Gastroesophageal sphincter (tissue), 4 donors: ENCODE results near the gene PLAC9. TPM values are rescaled to one million over a fixed set of nuclear protein-coding genes. Genes with fewer than 3 reads are reported as not detected.

Experiments
- ATAC-seq: fragments of 150-250 bp; one replicate; pipeline ENCODE4 v1.9.1; 2016; ENCODE audit warnings: mild to moderate bottlenecking, moderate library complexity
- H3K27ac ChIP-seq, 4 donors: fragments of 200-600 bp; sonication (generic) in 3 of 4; 1 replicate in 3 of 4; 2 replicates in 1 of 4; pipeline ENCODE4 v1.5.1; 2016 to 2019
- H3K27me3 ChIP-seq: fragments of 200-600 bp; sonication (generic); one replicate; pipeline ENCODE4 v1.5.1; 2019
- H3K36me3 ChIP-seq, 2 donors: fragments of 200-600 bp; sonication (generic); one replicate each; pipeline ENCODE4 v1.5.1; 2019; ENCODE audit warnings: control low read depth in 1 of 2
- H3K4me1 ChIP-seq, 3 donors: fragments of 200-600 bp; sonication (generic); 1 replicate in 2 of 3; 2 replicates in 1 of 3; pipeline ENCODE4 v1.5.1; 2016 to 2019; ENCODE audit warnings: control low read depth in 2 of 3
- H3K4me3 ChIP-seq, 2 donors: fragments of 200-600 bp; sonication (generic); one replicate each; pipeline ENCODE4 v1.5.1; 2019; ENCODE audit warnings: mild to moderate bottlenecking in 1 of 2, moderate library complexity in 1 of 2
- H3K9me3 ChIP-seq, 3 donors: fragments of 200-600 bp; sonication (generic); one replicate each; pipeline ENCODE4 v1.5.1; 2017 to 2019; ENCODE audit warnings: control low read depth in 2 of 3
- EP300 ChIP-seq: sonication (generic); formaldehyde crosslinking; IDR thresholded peaks from one replicate; pipeline ENCODE4 v1.6.1; 2017; ENCODE audit warnings: antibody characterized with exemption, mild to moderate bottlenecking
- POLR2A ChIP-seq, 2 donors: fragments of 450-650 bp; IDR thresholded peaks; one replicate each; pipeline ENCODE4 v1.6.1; 2017; ENCODE audit warnings: antibody characterized with exemption in 2 of 2, mild to moderate bottlenecking in 2 of 2, moderate library complexity in 1 of 2
- POLR2AphosphoS5 ChIP-seq: sonication (generic); formaldehyde crosslinking; IDR thresholded peaks from one replicate; pipeline ENCODE4 v1.6.1; 2017; ENCODE audit warnings: antibody characterized with exemption
- WGBS, 2 donors: methylation state at CpG; one replicate each; pipeline ENCODE4 v1.1.5; 2018; ENCODE audit warnings: low coverage in 1 of 2; 5-methylcytosine and 5-hydroxymethylcytosine counted together
- total RNA-seq, 4 donors: library from RNA; depleted of rRNA; stranded (reverse); fragments of >200 nt; gene quantifications; one replicate each; pipeline ENCODE4 v1.1.0, GENCODE V29; 2016
- TF ChIP-seq, protein P1 (sequence below), 4 experiments: fragments of 200-600 bp in 2 of 4; fragments of 450-650 bp in 2 of 4; sonication (generic) in 1 of 4; IDR thresholded peaks; one replicate each; pipeline ENCODE4 v1.5.1; 2017 to 2019; ENCODE audit warnings: antibody characterized with exemption in 4 of 4, mild to moderate bottlenecking in 2 of 4, moderate library complexity in 2 of 4

Gene PLAC9
- total RNA-seq, 4 donors from 2014 or later, result 21.0 to 34.9 (median 28.9) TPM

DNA sequence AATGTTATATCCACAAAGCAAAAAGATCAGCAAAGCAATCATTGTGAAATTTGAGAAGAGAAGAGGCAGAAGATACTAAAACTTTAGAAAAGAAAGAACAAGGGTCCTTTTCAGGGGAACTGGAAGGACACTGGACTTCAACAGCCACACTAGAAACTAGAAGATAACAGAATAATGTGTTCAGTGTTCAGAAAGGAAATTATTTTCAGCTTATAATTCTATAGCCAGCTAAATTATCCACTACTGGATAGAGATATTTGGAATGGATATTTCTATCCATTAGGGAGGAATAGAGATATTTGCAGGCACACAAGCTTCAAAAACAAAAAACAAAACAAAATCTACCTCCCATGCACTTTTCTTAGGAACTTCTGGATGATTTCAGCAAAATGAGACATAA, 60.0 kb downstream of the PLAC9 start:
- TF ChIP-seq EP300 (no peak), POLR2A (IDR thresholded peaks at IDR 0.05) (no peak), POLR2AphosphoS5 (no peak)
- TF ChIP-seq, protein P1, sequence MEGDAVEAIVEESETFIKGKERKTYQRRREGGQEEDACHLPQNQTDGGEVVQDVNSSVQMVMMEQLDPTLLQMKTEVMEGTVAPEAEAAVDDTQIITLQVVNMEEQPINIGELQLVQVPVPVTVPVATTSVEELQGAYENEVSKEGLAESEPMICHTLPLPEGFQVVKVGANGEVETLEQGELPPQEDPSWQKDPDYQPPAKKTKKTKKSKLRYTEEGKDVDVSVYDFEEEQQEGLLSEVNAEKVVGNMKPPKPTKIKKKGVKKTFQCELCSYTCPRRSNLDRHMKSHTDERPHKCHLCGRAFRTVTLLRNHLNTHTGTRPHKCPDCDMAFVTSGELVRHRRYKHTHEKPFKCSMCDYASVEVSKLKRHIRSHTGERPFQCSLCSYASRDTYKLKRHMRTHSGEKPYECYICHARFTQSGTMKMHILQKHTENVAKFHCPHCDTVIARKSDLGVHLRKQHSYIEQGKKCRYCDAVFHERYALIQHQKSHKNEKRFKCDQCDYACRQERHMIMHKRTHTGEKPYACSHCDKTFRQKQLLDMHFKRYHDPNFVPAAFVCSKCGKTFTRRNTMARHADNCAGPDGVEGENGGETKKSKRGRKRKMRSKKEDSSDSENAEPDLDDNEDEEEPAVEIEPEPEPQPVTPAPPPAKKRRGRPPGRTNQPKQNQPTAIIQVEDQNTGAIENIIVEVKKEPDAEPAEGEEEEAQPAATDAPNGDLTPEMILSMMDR (IDR thresholded peaks at IDR 0.05), result no peak
- H3K9me3 ChIP-seq, result no peaks in the 10 kb centered on the region
- H3K27ac ChIP-seq, result no peak overlapping the region
- peaks cover 0 to 13% of the 10 kb centered on the region in 2 donors for H3K36me3 ChIP-seq
- peaks cover 10 to 91% (median 24%) of the 10 kb centered on the region in 3 donors for H3K4me1 ChIP-seq
- no peak overlapping the region for H3K4me3 ChIP-seq
- H3K27me3 ChIP-seq, result no peaks in the 10 kb centered on the region
- ATAC-seq, result no peak

DNA sequence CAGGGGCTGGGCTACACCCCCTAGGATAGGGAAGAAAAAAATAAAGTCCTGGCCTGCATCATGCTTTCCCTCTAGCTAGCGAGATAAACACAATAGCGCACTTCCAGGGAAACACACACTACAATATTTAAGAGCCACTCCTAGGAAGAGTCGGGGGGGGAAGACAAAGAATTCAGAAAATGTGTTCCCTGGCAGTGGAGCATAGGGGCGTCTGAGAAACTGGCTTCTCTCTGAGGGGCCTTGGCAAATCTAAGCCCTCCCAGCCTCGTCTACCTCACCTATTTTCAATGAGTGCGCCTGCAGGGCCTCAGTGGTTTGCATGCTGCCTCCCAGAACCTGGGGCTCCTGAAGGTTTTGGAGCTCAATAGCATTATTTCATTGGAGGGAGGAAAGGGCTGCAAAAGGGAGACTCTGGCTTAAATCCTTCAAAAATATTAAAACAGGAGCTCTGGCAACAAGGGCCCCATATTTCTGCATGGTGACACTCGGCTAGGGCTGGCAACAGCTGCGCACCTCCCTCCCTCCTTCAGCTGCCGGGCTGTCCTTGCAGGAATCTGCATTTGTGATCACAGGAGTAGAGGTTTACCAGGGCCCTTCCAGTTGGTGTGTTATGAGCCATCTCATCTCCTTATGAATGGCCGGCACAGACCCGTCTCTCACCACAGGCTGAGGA, 62.0 kb downstream of the PLAC9 start:
- H3K27ac ChIP-seq, result peak overlapping the region in 2 of 4 donors; percentile 32 to 80
- TF ChIP-seq, protein P1 (IDR thresholded peaks at IDR 0.05), result no peak
- TF ChIP-seq POLR2A (IDR thresholded peaks at IDR 0.05) (no peak), EP300 (no peak), POLR2AphosphoS5 (no peak)
- WGBS, 2 donors, result 64 to 68% methylated on average over 2 to 4 of the region's 11 CpGs
- H3K9me3 ChIP-seq, result no peaks in the 10 kb centered on the region
- no peak overlapping the region for H3K4me3 ChIP-seq
- no peak for ATAC-seq
- H3K27me3 ChIP-seq, result no peaks in the 10 kb centered on the region
- peaks cover 0 to 13% of the 10 kb centered on the region in 2 donors for H3K36me3 ChIP-seq
- H3K4me1 ChIP-seq, result peaks cover 11 to 91% (median 30%) of the 10 kb centered on the region in 3 donors

Other genes with a start within 250 kb of the PLAC9 start
- 1 to 10 TPM in 3 of 4 donors, not detected in 1; 1.7 to 2.7 (median 2.2) TPM for gene SFTPD, start 183.6 kb upstream of the PLAC9 start, total RNA-seq
- gene TMEM254, start 54.1 kb upstream of the PLAC9 start, total RNA-seq, result 10 to 100 TPM in 3 of 4 donors, 1 to 10 TPM in 1; 7.8 to 15.1 (median 13.2) TPM
- gene ANXA11, start 72.8 kb downstream of the PLAC9 start, total RNA-seq, result 100 to 1,000 TPM; 117 to 225 (median 162) TPM
- not detected for gene MAT1A, start 156.9 kb downstream of the PLAC9 start, total RNA-seq
- not detected for gene DYDC1, start 224.0 kb downstream of the PLAC9 start, total RNA-seq
- gene DYDC2, start 224.1 kb downstream of the PLAC9 start, total RNA-seq, result not detected